ENCODE results near the gene ELMO1. TPM values are rescaled to one million over a fixed set of nuclear protein-coding genes. Genes with fewer than 3 reads are reported as not detected.

The ELMO1 gene
- total and polyA plus RNA-seq, 4 donors: 6.7 to 51.5 (median 14.8) TPM

DNA sequence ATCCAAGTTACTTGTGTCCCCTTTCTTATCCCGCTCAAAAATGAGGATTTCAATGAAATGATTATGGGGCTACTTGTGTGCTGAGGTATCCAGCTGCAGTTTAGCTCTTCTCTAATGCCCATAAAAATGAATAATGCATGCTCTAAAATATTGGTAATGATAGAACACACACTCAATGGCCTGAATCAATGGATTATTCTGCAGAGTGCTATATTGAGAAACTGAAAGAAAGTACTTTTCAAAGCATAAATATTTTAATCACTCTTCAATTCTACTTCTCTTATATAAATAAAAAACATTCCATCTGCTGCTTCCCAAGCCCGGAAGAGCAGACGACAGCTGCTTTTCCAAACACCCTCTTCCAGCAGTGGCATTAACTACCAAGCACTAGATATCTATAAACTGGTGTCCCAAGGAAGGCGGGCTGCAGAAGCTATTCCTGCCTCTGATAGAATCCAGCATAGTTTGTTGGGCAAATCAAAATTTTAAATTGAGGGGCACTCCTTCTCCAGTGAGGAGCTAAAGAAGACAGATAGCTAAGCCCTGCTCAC lies 439.5 kb downstream of the ELMO1 start:
- no peak for DNase-seq (ENCODE audit: low spot score)
- TF ChIP-seq, protein P1, sequence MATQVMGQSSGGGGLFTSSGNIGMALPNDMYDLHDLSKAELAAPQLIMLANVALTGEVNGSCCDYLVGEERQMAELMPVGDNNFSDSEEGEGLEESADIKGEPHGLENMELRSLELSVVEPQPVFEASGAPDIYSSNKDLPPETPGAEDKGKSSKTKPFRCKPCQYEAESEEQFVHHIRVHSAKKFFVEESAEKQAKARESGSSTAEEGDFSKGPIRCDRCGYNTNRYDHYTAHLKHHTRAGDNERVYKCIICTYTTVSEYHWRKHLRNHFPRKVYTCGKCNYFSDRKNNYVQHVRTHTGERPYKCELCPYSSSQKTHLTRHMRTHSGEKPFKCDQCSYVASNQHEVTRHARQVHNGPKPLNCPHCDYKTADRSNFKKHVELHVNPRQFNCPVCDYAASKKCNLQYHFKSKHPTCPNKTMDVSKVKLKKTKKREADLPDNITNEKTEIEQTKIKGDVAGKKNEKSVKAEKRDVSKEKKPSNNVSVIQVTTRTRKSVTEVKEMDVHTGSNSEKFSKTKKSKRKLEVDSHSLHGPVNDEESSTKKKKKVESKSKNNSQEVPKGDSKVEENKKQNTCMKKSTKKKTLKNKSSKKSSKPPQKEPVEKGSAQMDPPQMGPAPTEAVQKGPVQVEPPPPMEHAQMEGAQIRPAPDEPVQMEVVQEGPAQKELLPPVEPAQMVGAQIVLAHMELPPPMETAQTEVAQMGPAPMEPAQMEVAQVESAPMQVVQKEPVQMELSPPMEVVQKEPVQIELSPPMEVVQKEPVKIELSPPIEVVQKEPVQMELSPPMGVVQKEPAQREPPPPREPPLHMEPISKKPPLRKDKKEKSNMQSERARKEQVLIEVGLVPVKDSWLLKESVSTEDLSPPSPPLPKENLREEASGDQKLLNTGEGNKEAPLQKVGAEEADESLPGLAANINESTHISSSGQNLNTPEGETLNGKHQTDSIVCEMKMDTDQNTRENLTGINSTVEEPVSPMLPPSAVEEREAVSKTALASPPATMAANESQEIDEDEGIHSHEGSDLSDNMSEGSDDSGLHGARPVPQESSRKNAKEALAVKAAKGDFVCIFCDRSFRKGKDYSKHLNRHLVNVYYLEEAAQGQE (IDR thresholded peaks at IDR 0.05): no peak
- TF ChIP-seq FOXA1 (IDR thresholded peaks at IDR 0.05) (no peak), EGR1 (IDR thresholded peaks at IDR 0.05; ENCODE audit: low read depth in 2 of 2) (no peak)
- Histone ChIP-seq H3K9me3 (ENCODE audit: control insufficient read depth in 4 of 4, low read length in 3 of 4) (no peaks in the 10 kb centered on the region), H3K4me3 (ENCODE audit: low read depth in 1 of 3, low read length in 3 of 3) (no peak overlapping the region), H3K4me1 (ENCODE audit: control insufficient read depth in 4 of 4, insufficient read depth in 4 of 4, low read length in 3 of 4) (peaks cover 0 to 8% (median 3%) of the 10 kb centered on the region in 4 donors), H3K9ac (ENCODE audit: low read depth in 1 of 2, low read length in 2 of 2) (no peak overlapping the region), H3K36me3 (ENCODE audit: control insufficient read depth in 4 of 4, insufficient read depth in 3 of 4, low read depth in 1 of 4, low read length in 3 of 4) (peaks cover 0 to 21% (median 10%) of the 10 kb centered on the region in 4 donors), H3K27ac (ENCODE audit: low read depth in 1 of 2, low read length in 2 of 2) (no peak overlapping the region), H3K27me3 (ENCODE audit: control insufficient read depth in 4 of 4, insufficient read depth in 4 of 4, low read length in 3 of 4) (no peaks in the 10 kb centered on the region)
- WGBS: 88% methylated on average over 4 of the region's 4 CpGs

DNA sequence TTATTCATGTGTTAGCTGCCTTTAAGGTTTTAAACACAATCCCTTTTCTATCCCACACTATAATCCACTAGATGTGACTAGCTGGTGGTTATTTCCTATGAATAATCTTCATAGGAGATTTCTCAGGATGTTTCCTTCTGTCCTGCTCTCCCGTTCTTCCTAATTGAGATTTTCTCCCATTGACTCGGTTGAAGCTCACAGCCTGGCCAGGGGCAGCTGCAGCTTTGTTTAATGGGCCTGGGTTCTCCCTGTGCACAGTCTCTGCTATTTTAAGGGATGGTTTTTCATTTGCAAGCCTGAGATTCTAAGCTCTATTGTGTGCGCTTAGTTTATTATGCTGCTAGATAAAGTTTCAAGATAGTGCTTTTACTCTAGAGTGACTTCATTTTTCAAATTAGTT lies 441.0 kb downstream of the ELMO1 start:
- H3K4me3 ChIP-seq (ENCODE audit: low read depth in 1 of 3, low read length in 3 of 3): no peak overlapping the region
- no peaks in the 10 kb centered on the region for H3K9me3 ChIP-seq (ENCODE audit: control insufficient read depth in 4 of 4, low read length in 3 of 4)
- H3K36me3 ChIP-seq (ENCODE audit: control insufficient read depth in 4 of 4, insufficient read depth in 3 of 4, low read depth in 1 of 4, low read length in 3 of 4): peaks cover 0 to 19% (median 8%) of the 10 kb centered on the region in 4 donors
- peaks cover 0 to 8% (median 3%) of the 10 kb centered on the region in 4 donors for H3K4me1 ChIP-seq (ENCODE audit: control insufficient read depth in 4 of 4, insufficient read depth in 4 of 4, low read length in 3 of 4)
- H3K9ac ChIP-seq (ENCODE audit: low read depth in 1 of 2, low read length in 2 of 2): no peak overlapping the region
- no peak overlapping the region for H3K27ac ChIP-seq (ENCODE audit: low read depth in 1 of 2, low read length in 2 of 2)
- WGBS: 98% methylated on average over 3 of the region's 3 CpGs
- TF ChIP-seq, protein P2, sequence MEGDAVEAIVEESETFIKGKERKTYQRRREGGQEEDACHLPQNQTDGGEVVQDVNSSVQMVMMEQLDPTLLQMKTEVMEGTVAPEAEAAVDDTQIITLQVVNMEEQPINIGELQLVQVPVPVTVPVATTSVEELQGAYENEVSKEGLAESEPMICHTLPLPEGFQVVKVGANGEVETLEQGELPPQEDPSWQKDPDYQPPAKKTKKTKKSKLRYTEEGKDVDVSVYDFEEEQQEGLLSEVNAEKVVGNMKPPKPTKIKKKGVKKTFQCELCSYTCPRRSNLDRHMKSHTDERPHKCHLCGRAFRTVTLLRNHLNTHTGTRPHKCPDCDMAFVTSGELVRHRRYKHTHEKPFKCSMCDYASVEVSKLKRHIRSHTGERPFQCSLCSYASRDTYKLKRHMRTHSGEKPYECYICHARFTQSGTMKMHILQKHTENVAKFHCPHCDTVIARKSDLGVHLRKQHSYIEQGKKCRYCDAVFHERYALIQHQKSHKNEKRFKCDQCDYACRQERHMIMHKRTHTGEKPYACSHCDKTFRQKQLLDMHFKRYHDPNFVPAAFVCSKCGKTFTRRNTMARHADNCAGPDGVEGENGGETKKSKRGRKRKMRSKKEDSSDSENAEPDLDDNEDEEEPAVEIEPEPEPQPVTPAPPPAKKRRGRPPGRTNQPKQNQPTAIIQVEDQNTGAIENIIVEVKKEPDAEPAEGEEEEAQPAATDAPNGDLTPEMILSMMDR (IDR thresholded peaks at IDR 0.05; ENCODE audit: low read depth, low read length, missing input control): no peak
- TF ChIP-seq, protein P3, sequence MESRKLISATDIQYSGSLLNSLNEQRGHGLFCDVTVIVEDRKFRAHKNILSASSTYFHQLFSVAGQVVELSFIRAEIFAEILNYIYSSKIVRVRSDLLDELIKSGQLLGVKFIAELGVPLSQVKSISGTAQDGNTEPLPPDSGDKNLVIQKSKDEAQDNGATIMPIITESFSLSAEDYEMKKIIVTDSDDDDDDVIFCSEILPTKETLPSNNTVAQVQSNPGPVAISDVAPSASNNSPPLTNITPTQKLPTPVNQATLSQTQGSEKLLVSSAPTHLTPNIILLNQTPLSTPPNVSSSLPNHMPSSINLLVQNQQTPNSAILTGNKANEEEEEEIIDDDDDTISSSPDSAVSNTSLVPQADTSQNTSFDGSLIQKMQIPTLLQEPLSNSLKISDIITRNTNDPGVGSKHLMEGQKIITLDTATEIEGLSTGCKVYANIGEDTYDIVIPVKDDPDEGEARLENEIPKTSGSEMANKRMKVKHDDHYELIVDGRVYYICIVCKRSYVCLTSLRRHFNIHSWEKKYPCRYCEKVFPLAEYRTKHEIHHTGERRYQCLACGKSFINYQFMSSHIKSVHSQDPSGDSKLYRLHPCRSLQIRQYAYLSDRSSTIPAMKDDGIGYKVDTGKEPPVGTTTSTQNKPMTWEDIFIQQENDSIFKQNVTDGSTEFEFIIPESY (IDR thresholded peaks at IDR 0.05): no peak
- TF ChIP-seq GABPA (IDR thresholded peaks at IDR 0.05 in 1 of 2, conservative IDR thresholded peaks at IDR 0.05 in 1 of 2) (no peak), JUND (IDR thresholded peaks at IDR 0.05) (no peak), TAF1 (conservative IDR thresholded peaks at IDR 0.05) (no peak), NR2F2 (IDR thresholded peaks at IDR 0.05) (no peak), FOXA2 (IDR thresholded peaks at IDR 0.05) (no peak), SP1 (IDR thresholded peaks at IDR 0.05) (no peak), HNF4G (IDR thresholded peaks at IDR 0.05) (no peak), RXRA (IDR thresholded peaks at IDR 0.05) (no peak), YY1 (IDR thresholded peaks at IDR 0.05) (no peak), FOXA1 (IDR thresholded peaks at IDR 0.05) (no peak), RAD21 (IDR thresholded peaks at IDR 0.05) (no peak)
- TF ChIP-seq, protein P4, sequence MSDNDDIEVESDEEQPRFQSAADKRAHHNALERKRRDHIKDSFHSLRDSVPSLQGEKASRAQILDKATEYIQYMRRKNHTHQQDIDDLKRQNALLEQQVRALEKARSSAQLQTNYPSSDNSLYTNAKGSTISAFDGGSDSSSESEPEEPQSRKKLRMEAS (IDR thresholded peaks at IDR 0.05): no peak
- TF ChIP-seq, protein P5, sequence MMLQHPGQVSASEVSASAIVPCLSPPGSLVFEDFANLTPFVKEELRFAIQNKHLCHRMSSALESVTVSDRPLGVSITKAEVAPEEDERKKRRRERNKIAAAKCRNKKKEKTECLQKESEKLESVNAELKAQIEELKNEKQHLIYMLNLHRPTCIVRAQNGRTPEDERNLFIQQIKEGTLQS (IDR thresholded peaks at IDR 0.05): no peak
- TF ChIP-seq, protein P1 (IDR thresholded peaks at IDR 0.05): no peak
- DNase-seq (ENCODE audit: low spot score): no peak
- no peaks in the 10 kb centered on the region for H3K27me3 ChIP-seq (ENCODE audit: control insufficient read depth in 4 of 4, insufficient read depth in 4 of 4, low read length in 3 of 4)

All from liver (tissue), 9 donors.